HG03060 (cell line): ENCODE measurements around the gene ARL14EPL.

Experiments
- ATAC-seq: cut with Tn5 transposase; IDR thresholded peaks from one replicate; pipeline ENCODE4 v1.9.1; 2021; ENCODE audit warnings: low read depth, moderate number of reproducible peaks; ENCODE audit not compliant: unreplicated experiment

The ARL14EPL gene

DNA sequence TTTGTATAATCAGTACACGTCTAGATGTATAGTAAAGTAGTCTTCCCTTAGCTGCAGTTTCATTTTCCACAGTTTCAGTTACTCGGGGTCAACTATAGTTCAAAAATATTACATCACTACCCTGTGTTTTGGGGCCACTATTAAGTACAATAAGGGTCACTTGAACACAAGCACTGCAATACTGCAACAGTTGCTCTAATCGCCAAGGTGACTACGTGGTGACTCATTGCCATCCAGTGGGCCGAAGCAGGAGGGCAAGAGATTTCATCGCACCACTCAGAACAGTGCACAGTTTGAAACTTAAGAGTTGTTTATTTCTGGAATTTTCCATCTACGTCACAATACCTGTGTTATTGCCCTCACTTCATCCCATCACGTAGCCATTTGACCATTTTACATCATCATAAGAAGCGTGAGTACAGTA is at the start of gene ARL14EPL:
TSS of gene ARL14EPL (plus strand) at position 379 of the 424 bp plus-strand sequence. CDS start 18,994 bp downstream, outside the sequence.
- ATAC-seq = peak; percentile 69

DNA sequence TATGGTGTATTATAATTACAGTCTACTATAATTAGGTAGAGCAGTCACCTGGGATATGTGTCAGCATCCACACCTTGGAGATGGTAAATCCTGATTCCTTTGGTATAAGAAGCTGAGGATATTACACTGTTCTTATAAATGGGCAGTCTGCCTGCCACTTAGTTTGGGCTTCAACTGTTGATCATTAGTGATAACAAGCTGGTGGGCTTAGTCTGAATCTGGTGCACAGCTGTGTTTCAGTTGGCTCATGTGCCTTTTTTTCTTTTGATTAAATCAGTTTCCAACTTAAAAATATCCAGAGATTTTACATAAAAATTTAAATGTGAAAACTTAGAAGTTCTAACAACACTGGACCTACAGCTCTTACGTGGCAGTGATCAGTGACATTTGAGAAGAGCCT is 48.8 kb upstream of the ARL14EPL start:
- ATAC-seq = no peak

DNA sequence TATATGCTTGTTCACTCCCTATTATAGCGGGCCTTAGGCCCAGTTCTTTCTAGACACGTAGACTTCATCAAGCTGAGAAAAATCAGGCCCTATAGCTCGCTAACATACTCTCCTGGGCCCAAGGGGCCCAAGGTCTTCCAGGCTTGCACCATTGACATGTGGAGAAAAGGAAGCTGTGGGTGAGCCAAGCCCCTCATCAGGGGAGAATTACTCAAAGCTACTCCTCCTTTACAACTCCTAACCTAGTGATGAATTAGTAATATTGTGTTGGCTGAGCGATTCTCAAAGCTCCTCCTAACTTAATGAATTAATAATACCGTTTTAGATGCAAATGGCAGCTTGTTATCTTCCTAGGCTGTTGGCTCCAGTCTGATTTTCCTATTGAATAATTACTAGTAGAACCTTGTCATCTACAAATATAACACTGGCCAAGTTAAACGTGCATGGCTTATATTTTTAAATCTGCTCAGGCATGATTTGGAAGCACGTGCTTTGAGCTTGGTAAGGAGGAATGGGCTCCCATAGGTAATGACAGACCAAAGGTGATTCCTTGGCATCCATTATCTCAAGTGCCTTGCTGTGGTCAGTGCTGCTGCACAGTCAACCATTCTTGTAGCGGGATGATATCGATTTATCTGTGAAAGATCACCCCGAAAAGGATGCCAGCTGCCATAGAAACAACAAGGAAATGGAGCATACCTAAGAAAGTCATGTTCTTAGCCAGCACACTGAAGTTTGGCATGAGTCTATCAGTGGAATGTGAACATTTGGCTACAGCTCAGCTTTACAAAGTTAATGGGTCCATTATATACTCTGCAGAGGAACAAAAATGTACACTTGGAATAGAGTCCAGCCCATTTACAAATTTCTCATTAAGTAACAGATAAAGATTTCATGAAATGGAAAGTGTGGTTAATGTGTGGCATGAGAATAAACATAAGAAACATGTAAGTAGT is 46.2 kb upstream of the ARL14EPL start:
- ATAC-seq = no peak

DNA sequence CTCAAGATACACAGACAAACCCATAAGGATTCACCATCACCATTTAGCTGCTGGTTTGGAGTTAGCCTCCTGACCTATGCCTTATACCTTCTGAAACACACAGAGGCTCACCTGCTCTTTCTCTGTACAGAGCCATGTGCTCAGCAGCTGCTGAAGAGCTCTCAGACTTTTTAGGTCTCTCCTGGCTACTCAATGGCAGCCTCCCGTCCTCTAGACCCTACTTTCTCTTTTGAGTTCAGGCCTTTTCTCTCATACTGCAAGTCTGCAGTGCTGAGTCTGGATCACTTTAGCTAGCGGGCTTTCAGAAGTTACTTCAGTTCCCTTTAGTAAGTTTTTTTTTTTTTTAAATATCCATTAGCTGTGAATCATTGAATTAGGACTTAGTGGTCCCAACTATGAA is 44.3 kb upstream of the ARL14EPL start:
- ATAC-seq = no peak

DNA sequence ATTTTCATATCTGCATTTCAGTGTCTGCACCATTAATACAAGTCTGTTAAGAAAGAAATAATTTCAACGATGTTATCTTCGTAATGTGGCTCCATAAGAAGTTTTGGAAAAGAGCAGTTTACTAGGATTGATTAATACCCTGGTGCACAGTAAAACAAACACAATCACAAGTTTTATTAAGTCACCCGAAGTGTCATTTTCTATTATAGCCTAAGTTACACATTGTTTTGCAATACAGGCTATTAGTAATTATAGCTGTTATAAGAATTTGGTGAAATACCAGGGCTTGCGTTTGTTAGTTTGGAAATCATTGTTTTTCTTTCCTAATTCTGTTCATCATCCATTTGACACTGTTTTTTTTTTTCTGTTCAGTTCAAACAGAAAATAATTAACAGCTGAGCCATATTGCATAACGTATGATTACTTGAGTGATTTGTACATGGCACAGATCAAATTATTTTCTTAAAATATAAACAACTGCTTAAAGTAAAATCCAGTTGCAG is 39.4 kb upstream of the ARL14EPL start:
- no peak for ATAC-seq

DNA sequence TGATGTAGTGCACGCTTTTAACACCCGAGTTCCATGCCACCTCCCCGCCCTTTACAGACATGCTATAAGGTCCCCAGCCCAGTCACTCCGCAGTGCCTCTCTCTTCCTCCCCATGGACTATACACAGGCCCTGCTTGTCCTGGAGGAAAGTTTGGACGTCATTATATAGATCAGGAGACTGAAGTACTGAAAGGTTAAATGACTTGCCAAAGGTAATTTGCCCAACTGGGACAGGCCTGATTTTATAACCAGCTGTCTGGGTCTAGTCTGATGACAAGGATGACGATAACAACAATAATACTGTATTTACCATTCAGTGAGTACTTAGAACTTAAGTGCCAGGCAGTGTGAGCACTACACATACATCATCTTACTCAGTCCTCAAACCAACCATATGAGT is 36.9 kb upstream of the ARL14EPL start:
- ATAC-seq = no peak

DNA sequence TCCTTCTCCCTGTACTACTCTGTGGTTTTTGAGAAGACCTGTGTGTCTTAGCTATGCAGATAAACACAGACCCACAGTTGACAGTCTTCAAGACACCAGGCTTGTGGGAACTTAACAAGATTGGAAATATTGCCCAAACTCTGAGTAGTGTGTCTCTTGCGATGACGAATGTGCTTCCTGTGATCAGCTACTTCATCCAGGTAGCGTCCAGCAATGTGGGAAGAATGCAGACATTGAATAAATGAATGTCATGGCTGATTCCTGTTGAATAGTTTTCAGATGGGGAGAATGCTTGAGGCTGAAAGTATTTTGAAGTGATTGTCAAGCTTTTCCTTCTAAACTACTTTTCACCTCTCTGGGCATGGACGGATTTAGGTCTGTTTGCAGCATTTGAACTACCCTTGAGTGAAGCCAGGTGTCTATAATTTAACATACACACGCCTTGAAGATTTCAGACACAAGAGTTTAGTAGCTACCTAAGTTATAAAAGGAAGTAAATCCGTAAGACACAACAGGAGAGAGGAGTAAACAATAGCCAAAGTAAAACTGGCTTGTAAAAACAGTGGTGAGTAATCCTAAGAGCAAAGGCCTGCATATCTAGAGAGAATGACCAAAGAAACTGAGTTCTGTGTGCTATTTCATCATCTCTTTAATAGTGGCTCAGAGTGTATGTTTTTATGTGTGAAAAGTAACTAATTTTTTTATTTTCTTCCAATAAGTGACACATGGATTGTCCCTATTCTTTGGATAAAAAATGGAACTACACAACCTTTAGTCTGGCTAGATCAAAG is 30.0 kb upstream of the ARL14EPL start:
- ATAC-seq = no peak

DNA sequence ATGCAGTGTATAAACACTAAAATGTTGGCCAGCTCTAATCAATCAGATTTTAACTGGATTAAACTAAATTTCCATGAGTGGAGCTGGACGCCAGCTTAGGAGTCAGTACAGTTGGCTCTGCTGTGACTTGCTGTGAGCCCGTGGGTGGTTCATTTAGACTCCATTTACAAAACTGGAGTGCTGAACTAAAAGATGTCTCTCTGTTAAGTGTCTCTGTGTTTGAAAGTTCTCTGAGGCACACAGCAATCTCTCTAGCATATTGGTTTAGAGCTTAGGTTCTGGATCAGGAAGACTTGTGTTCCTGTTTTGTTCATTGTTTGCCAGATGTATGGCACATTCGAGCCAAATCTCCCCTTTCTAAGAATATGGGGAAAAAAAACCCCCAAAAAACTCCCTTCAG is 28.0 kb upstream of the ARL14EPL start:
- ATAC-seq = no peak

DNA sequence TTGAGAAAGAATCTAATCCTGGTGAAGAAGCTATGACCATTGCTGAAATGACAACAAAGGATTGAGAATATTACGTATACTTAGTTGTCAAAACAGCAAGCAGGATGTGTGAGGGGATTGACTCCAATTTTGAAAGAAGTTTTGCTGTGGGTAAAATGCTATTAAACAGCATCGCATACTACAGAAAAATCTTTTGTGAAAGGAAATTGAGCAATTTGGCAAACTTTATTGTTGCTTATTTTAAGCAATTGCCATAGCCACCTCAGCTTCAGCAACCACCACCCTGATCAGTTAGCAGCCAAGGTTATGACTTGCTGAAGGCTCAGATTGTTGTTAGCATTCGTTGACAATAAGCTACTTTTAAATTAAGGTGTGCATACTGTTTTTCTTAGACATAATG is 22.5 kb upstream of the ARL14EPL start:
- no peak for ATAC-seq

DNA sequence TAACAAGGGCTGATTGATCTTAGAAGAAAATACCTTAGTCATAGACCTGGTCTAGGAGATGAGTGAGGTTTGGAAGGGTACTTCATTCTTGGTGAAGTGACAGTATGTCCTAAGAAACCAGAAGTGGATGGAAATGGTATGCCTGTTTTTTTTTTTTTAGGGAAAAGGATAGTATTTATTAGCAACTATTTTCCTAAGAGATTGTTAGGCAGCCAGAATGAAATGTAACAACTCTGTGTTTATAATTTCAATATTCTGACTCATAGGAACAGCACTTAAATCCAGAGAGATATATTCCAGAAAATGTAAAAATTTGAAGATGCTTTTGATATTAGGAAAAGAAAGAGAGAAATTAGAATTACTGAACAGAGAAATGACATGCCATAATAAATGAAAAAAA is 21.2 kb upstream of the ARL14EPL start:
- ATAC-seq = no peak

DNA sequence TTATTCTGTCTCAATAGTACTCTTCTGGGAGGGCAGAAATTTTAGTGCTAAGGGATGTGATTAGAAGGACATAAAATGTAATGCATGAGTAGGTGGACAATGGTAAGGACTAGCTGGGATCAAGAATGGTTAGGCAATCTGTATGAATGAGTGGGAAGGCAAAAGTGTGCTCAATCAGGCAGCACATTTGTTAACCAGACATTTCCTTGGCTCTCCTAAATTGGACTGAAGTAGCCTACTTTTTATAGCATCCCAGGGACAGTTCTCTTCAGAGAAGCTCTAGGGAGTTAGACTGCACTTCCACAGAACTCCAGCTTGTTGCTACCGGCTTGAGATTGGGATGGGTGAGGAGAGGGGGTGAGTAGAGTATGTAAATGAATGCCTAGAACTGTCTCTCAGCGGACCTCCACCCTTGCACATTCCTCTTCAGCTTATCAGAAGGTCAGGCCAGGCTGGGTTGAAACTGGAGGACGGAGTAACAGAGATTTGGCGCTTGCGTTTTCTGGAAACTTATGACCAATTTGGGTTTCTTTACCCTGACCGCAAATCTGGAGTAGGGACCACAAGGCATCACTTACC is 19.0 kb upstream of the ARL14EPL start:
- ATAC-seq = no peak

DNA sequence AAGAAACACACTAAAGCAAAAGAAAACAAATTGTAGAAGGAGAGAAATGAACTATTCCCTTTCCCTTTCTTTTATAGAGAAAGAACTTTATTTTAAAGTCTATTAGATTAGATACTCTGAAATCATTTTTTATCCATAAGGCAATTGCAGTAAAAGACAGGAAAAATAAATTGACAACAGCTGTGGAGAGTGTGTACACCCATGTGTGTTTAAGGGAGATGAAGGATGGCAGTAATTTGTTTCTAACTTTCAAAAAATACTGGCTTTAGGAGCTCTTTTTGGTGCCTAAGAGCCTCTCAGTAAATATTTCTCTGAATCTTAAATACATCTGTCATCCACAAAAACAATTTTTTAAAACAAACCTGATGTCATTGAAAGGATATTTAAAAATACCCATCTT is 18.3 kb upstream of the ARL14EPL start:
- ATAC-seq = no peak

DNA sequence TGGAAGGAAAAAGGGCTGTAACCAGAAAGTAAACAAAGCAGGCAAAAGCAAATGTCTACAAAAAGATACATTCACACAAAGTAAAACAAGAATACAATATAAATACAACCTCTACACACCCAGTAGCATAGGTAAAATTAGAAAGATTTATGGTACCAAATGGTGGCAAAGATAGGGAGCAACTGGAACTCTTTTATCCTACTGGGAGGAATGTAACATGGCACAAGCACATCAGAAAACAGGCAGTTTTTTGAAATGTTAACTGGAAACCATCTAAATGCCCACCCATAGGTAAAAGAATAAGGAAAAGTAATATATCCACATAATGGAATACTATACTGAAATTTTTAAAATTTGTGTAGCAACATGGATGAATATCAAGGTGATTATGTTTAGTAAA is 8.7 kb upstream of the ARL14EPL start:
- no peak for ATAC-seq

DNA sequence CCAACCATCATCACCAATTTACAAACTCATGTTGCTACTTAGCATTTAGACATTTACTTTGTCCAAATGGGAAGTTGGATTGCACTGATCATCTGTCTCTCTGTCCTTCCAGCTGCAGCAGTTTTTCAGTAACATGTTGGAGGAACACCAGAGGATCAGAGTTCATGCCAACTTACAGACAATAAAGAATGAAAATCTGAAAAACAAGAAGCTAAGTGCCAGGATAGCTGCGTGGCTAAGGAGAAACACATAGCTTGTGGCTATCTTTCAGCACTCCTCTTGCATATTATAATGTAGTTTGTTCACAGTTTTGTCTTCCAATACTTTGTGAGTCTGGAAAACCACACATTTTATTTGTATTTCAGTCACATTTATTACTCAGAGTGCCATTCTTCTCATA is 6.4 kb upstream of the ARL14EPL start:
- no peak for ATAC-seq

DNA sequence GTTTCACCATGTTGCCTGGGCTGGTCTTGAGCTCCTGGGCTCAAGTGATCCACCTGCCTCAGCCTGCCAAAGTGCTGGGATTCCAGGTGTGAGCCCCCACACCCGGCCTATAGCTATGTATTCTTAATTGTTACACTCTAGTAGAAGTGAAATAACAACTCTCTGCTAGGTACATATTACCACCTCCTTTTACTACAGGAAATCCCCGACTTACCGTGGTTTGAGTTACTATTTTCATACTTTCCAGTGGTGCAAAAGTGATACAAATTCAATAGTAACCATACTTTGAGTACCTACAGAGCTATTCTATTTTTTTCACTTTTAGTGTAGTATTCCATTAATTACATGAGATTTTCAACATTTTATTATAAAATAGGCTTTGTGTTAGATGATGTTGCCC is 719 bp downstream of the ARL14EPL start:
- no peak for ATAC-seq

DNA sequence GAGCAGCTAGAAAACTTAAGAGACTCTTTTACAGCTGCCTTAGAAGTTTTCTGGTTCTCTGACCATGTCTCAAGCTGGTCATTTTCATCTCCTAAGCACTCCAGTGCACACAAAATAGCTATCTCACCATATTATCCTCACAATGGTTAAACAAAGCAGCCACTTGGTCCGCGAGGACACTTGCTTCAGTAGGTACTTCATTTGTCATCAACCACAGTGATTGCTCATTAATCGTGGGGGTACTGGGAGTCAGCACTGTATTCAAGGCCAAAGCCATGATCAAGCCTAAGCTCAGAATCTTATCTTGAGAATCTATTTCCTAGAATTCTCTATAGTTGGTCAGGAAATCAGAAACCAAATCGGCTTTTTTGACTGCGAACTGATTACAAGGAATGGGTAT is 2.9 kb downstream of the ARL14EPL start:
- ATAC-seq = no peak

DNA sequence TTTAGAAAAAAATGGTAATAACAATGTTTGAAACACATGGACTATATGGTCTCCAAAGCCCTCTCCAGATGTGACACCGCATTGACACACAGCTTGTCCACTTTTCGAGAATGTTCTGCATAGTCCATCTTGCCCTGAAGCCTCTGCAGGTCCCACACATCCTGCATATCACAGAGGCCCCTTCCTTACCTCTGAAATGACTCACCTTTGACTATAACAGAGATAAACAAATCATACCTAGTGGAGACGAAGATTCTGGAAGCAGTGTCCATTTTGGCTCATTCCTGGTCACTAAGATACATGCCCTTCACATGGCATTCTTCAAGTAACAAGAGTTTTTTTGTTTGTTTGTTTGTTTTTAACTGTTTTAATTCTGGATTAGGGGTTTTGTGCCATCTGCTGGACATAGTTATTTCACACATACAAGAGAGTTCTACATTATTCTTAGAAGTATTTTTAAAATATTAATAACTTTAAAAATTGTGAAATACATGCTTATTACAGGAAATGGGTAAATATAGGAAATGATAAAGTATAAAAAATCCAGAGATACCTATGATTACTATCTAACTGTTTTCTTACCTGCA is 5.1 kb downstream of the ARL14EPL start:
- ATAC-seq = no peak

DNA sequence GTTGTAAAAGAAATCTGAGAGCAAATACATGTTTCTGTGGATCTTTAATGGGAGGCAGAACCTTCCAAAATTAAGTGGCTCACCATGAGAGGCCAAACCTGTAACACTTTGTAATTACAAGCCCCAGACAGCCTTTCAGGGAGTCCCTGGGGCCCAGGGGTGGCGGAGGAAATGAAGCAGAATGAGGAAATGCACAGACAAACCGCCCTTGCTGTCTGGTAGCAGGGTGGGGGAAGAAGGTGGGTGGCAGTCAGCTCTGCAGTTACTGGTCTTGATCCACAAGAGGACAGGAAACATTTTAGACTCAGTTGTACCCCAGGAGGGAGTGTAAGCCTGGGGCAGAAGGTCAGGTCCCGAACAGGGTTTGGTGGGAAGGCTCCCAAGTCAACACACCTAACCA is 6.5 kb downstream of the ARL14EPL start:
- ATAC-seq = peak; percentile 74

DNA sequence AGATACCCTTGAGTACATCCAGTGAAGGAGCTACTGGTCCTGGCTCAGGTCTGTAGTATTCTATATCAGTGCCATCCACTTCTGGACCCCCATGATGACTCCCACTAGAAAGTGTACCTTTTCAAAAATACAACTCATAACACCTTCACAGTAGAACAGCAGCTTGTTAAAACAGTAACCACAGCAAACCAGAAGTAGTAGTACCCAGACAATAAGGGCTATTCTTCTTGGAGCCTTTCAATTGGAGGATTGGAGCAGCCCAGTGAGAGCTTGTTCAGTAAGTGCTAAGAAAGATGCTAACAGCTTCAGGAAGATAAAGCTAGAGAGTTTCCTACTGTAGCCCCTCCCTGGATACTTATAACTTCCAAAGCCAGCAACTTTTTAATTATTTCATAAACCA is 10.1 kb downstream of the ARL14EPL start:
- ATAC-seq = no peak

DNA sequence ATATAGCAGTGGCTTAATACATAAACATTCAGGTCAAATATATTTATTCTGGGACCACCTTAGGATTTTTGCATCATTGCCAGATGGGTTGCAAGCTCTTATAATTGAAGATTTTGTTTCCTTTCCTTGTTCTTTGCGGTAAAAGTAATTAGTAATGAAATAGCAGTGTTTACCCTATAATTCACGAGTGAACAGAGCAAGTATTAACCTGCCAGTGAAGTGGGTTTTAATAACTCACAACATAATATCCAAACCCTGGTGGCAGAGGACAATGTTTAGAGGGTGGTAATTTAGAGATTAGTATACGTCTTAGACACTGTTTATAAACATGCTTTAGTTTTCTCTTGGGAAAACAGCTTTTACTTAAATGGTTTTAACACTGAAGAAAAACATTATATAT is 11.8 kb downstream of the ARL14EPL start:
- no peak for ATAC-seq

DNA sequence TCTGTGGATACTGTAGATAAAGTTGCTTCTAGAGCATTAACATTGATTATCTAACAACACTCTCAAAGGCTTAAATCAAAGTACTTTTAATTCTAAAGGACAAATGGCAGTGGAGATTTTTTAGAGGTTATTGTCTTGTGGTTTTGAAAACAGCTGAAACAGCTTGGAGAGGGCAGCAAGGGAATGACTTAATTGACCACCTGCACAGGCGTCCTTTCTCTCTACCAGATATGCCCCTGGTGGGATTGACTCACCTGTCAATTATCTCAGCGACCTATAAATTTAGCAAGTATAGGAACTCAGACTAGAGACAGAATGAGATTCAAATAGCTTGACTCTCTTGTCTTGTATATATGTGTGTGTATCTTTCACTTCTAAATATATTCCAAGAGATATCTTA is 13.5 kb downstream of the ARL14EPL start:
- no peak for ATAC-seq
